ENCODE data around the gene TRPM2.
"Not testable (repeated sequence)": the region's sequence is repeated elsewhere in the genome, so short reads cannot be mapped to it uniquely, and the experiment has no call there.

DNA sequence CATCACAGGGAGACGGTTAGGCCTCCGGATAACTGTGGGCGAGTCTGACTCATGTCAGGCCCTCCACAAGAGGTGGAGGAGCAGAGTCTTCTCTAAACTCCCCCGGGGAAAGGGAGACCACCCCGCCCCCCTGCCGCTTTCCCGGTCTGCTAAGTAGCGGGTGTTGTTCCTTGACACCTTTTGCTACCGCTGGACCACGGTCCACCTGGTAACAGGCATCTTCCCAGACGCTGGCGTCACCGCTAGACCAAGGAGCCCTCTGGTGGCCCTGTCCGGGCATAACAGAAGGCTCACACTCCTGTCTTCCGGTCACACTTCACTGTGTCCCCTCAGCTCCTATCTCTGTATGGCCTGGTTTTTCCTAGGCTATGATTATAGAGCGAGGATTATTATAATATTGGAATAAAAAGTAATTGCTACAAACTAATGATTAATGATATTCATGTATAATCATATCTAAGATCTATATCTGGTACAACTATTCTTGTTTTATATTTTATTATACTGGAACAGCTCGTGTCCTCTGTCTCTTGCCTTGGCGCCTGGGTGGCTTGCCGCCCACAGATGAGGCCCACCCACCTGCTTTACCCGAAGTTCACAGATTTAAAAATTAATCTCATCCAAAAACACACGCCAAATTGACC, 126.3 kb downstream of the TRPM2 start:
- TF ChIP-seq, protein P1, sequence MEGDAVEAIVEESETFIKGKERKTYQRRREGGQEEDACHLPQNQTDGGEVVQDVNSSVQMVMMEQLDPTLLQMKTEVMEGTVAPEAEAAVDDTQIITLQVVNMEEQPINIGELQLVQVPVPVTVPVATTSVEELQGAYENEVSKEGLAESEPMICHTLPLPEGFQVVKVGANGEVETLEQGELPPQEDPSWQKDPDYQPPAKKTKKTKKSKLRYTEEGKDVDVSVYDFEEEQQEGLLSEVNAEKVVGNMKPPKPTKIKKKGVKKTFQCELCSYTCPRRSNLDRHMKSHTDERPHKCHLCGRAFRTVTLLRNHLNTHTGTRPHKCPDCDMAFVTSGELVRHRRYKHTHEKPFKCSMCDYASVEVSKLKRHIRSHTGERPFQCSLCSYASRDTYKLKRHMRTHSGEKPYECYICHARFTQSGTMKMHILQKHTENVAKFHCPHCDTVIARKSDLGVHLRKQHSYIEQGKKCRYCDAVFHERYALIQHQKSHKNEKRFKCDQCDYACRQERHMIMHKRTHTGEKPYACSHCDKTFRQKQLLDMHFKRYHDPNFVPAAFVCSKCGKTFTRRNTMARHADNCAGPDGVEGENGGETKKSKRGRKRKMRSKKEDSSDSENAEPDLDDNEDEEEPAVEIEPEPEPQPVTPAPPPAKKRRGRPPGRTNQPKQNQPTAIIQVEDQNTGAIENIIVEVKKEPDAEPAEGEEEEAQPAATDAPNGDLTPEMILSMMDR (IDR thresholded peaks at IDR 0.05; ENCODE audit: low read depth, low read length) = peak; percentile 41
- TF ChIP-seq EZH2phosphoT487 (IDR thresholded peaks at IDR 0.05; ENCODE audit: low read depth) = not testable (repeated sequence)

Data from OCI-LY3 (cell line).